H1 (cell line): ENCODE data around the gene OPCML. TPM values are rescaled to one million over a fixed set of nuclear protein-coding genes. Genes with fewer than 3 reads are reported as not detected.

Source experiments
- CTCF ChIA-PET: fragments of 300-600 bp; sonication (Branson Sonifier 250); formaldehyde crosslinking; loops from one replicate; lab custom pipeline; 2021; ENCODE audit not compliant: partially characterized antibody; lab: Charles Lee
- POLR2A ChIA-PET: fragments of 300-600 bp; sonication (Branson Sonifier 250); formaldehyde crosslinking; loops from one replicate; lab custom pipeline; 2021; ENCODE audit warnings: inconsistent platforms; ENCODE audit not compliant: partially characterized antibody; lab: Charles Lee
- DNase-seq, 2 experiments: peaks; one replicate each; pipeline versions ENCODE4 v3.0.0 to v3.0.0-alpha.2; 2010 to 2022; ENCODE audit warnings: low spot score in 2 of 2, low read depth in 1 of 2, mixed read lengths in 1 of 2
- FAIRE-seq: peaks from 2 replicates; lab custom pipeline; 2011; peaks lifted over from hg19 to GRCh38; lab: Jason Lieb, UNC
- H2AFZ ChIP-seq: 2 replicates; pipeline ENCODE4 v1.8.1; 2012; ENCODE audit warnings: low read length, inconsistent platforms
- H2AK5ac ChIP-seq: 2 replicates; pipeline ENCODE4 v1.6.1; 2013; ENCODE audit warnings: low read depth, low read length
- H2BK120ac ChIP-seq: replicated peaks from 2 replicates; pipeline ENCODE3; 2013; ENCODE audit warnings: low read depth, low read length, inconsistent platforms
- H2BK12ac ChIP-seq: 2 replicates; pipeline ENCODE4 v1.6.1; 2013; ENCODE audit warnings: low read depth, low read length
- H2BK15ac ChIP-seq: 2 replicates; pipeline ENCODE4 v1.6.1; 2013; ENCODE audit warnings: low read length
- H2BK20ac ChIP-seq: 2 replicates; pipeline ENCODE4 v1.6.1; 2013; ENCODE audit warnings: low read length
- H2BK5ac ChIP-seq: 2 replicates; pipeline ENCODE4 v1.6.1; 2013; ENCODE audit warnings: low read depth, low read length
- H3K14ac ChIP-seq: 2 replicates; pipeline ENCODE4 v1.6.1; 2013; ENCODE audit warnings: inconsistent platforms; ENCODE audit not compliant: insufficient read length
- H3K18ac ChIP-seq: 2 replicates; pipeline ENCODE4 v1.6.1; 2013; ENCODE audit warnings: low read length; ENCODE audit errors: extremely low read depth
- H3K23ac ChIP-seq: 2 replicates; pipeline ENCODE4 v1.6.1; 2013; ENCODE audit warnings: inconsistent platforms; ENCODE audit not compliant: insufficient read length
- H3K23me2 ChIP-seq: 2 replicates; pipeline ENCODE4 v1.6.1; 2013; ENCODE audit warnings: low read depth, low read length
- H3K27ac ChIP-seq: 2 replicates; pipeline ENCODE4 v1.6.1; 2011; ENCODE audit warnings: low read depth, low read length, inconsistent platforms
- H3K27me3 ChIP-seq, 4 experiments: replicated peaks in 1 of 4; 1 replicate in 1 of 4; 2 replicates in 3 of 4; pipeline versions ENCODE4 v1.6.1 to v1.8.1; 2011 to 2013; ENCODE audit warnings: low read length in 3 of 4, mild to moderate bottlenecking in 3 of 4, inconsistent platforms in 2 of 4, mixed read lengths in 2 of 4, moderate library complexity in 1 of 4; ENCODE audit not compliant: control insufficient read depth in 3 of 4, insufficient read depth in 3 of 4; ENCODE audit errors: extremely low read depth in 1 of 4
- H3K36me3 ChIP-seq, 4 experiments: 2 replicates each; pipeline versions ENCODE4 v1.6.1 to v1.8.1; 2011 to 2013; ENCODE audit warnings: mild to moderate bottlenecking in 4 of 4, low read length in 3 of 4, moderate library complexity in 2 of 4, control low read depth in 1 of 4, inconsistent platforms in 1 of 4; ENCODE audit not compliant: insufficient read depth in 4 of 4, control insufficient read depth in 2 of 4
- H3K4ac ChIP-seq: replicated peaks from 2 replicates; pipeline ENCODE3; 2013; ENCODE audit warnings: low read length, low read depth, mixed read lengths, inconsistent platforms; ENCODE audit not compliant: insufficient read length
- H3K4me1 ChIP-seq, 4 experiments: replicated peaks in 1 of 4; 1 replicate in 1 of 4; 2 replicates in 3 of 4; pipeline versions ENCODE4 v1.6.1 to v1.8.1; 2011 to 2013; ENCODE audit warnings: low read length in 3 of 4, inconsistent platforms in 2 of 4, mixed read lengths in 1 of 4; ENCODE audit not compliant: insufficient read depth in 4 of 4, control insufficient read depth in 3 of 4
- H3K4me2 ChIP-seq, 2 experiments: 2 replicates each; pipeline versions ENCODE4 v1.6.1 to v1.8.1; 2011 to 2013; ENCODE audit warnings: low read depth in 2 of 2, low read length in 2 of 2, control low read depth in 1 of 2, inconsistent platforms in 1 of 2, mild to moderate bottlenecking in 1 of 2; ENCODE audit not compliant: insufficient read depth in 1 of 2
- H3K4me3 ChIP-seq, 4 experiments: fragments of 200-600, 300-600 bp in 1 of 4; sonication (generic), shearing (Covaris generic), sonication (Bioruptor Twin) in 1 of 4; 2 replicates each; pipeline versions ENCODE4 v1.5.1 to v1.8.1; 2011 to 2016; ENCODE audit warnings: low read length in 4 of 4, low read depth in 3 of 4, control low read depth in 2 of 4, inconsistent platforms in 2 of 4, mild to moderate bottlenecking in 2 of 4, mixed read lengths in 1 of 4, moderate library complexity in 1 of 4; ENCODE audit not compliant: insufficient read depth in 2 of 4; ENCODE audit errors: extremely low read depth in 1 of 4
- H3K56ac ChIP-seq: replicated peaks from 2 replicates; pipeline ENCODE3; 2013; ENCODE audit warnings: low read depth, mild to moderate bottlenecking, mixed read lengths, low read length, inconsistent platforms; ENCODE audit not compliant: insufficient read length
- H3K79me1 ChIP-seq: 2 replicates; pipeline ENCODE4 v1.6.1; 2013; ENCODE audit warnings: low read depth, low read length, control low read depth
- H3K79me2 ChIP-seq, 2 experiments: 2 replicates each; pipeline versions ENCODE4 v1.6.1 to v1.8.1; 2012 to 2013; ENCODE audit warnings: low read length in 2 of 2, mild to moderate bottlenecking in 2 of 2, inconsistent platforms in 1 of 2; ENCODE audit not compliant: insufficient read depth in 2 of 2, control insufficient read depth in 1 of 2
- H3K9ac ChIP-seq, 4 experiments: replicated peaks in 1 of 4; 1 replicate in 1 of 4; 2 replicates in 3 of 4; pipeline versions ENCODE4 v1.6.1 to v1.8.1; 2011 to 2013; ENCODE audit warnings: low read depth in 3 of 4, low read length in 3 of 4, control low read depth in 2 of 4, mild to moderate bottlenecking in 2 of 4, moderate library complexity in 2 of 4, inconsistent platforms in 1 of 4; ENCODE audit errors: extremely low read depth in 1 of 4
- H3K9me3 ChIP-seq, 2 experiments: 2 replicates each; pipeline versions ENCODE4 v1.6.1 to v1.8.1; 2012 to 2013; ENCODE audit warnings: mild to moderate bottlenecking in 2 of 2, moderate library complexity in 2 of 2, control low read depth in 1 of 2, inconsistent platforms in 1 of 2, low read depth in 1 of 2, low read length in 1 of 2, mixed read lengths in 1 of 2; ENCODE audit not compliant: insufficient read depth in 2 of 2
- H4K20me1 ChIP-seq, 2 experiments: replicated peaks in 1 of 2; 2 replicates each; pipeline versions ENCODE3 to v1.8.1; 2011 to 2013; ENCODE audit warnings: inconsistent platforms in 2 of 2, low read length in 2 of 2, mild to moderate bottlenecking in 1 of 2; ENCODE audit not compliant: insufficient read depth in 2 of 2, control insufficient read depth in 1 of 2
- H4K5ac ChIP-seq: 2 replicates; pipeline ENCODE4 v1.6.1; 2013; ENCODE audit warnings: low read length, low read depth, mixed read lengths, inconsistent platforms; ENCODE audit not compliant: insufficient read length
- H4K8ac ChIP-seq: 2 replicates; pipeline ENCODE4 v1.8.0; 2013; ENCODE audit warnings: mild to moderate bottlenecking, moderate library complexity, low read length, inconsistent platforms; ENCODE audit not compliant: insufficient read depth; ENCODE audit errors: extremely low read depth
- H4K91ac ChIP-seq: replicated peaks from 2 replicates; pipeline ENCODE3; 2013; ENCODE audit warnings: low read length, mixed read lengths, inconsistent platforms; ENCODE audit not compliant: insufficient read length
- JUN ChIP-seq: IDR thresholded peaks from 2 replicates; pipeline ENCODE4 v1.6.1; 2011; ENCODE audit warnings: low read depth, mild to moderate bottlenecking, improper control_type of control experiment, low read length
- NRF1 ChIP-seq: IDR thresholded peaks from 2 replicates; pipeline ENCODE4 v1.6.1; 2011; ENCODE audit warnings: mild to moderate bottlenecking, low read depth, low read length, improper control_type of control experiment
- RBBP5 ChIP-seq: IDR thresholded peaks from 2 replicates; pipeline ENCODE4 v1.7.1; 2012; ENCODE audit warnings: low read depth, mild to moderate bottlenecking, inconsistent platforms, low read length, moderate library complexity, borderline replicate concordance
- RNF2 ChIP-seq: fragments of 200-900, 300-1000 bp; sonication (generic); IDR thresholded peaks from 2 replicates; pipeline ENCODE4 v1.7.1; 2016; ENCODE audit warnings: borderline replicate concordance, low read depth, mild to moderate bottlenecking, antibody characterized with exemption, low read length; ENCODE audit not compliant: poor library complexity, severe bottlenecking; ENCODE audit errors: missing control alignments
- SIX5 ChIP-seq: IDR thresholded peaks from 2 replicates; pipeline ENCODE4 v1.6.1; 2011; ENCODE audit warnings: mild to moderate bottlenecking, low read depth, low read length
- TCF12 ChIP-seq: IDR thresholded peaks from 2 replicates; pipeline ENCODE4 v1.6.1; 2011; ENCODE audit warnings: low read depth, mild to moderate bottlenecking, low read length
- USF2 ChIP-seq: IDR thresholded peaks from 2 replicates; pipeline ENCODE4 v1.6.1; 2011; ENCODE audit warnings: low read length, improper control_type of control experiment
- WGBS, 2 experiments: shearing (Covaris generic) in 1 of 2; methylation state at CpG; one replicate each; pipeline versions ENCODE4 v1.1.6 to v1.1.7; 2013 to 2015; ENCODE audit warnings: low lambda C conversion rate in 2 of 2, mixed read lengths in 2 of 2, inconsistent platforms in 1 of 2, low coverage in 1 of 2, missing lambda C conversion rate in 1 of 2; ENCODE audit not compliant: insufficient replicate concordance in 2 of 2, insufficient coverage in 1 of 2, insufficient read length in 1 of 2; ENCODE audit errors: extremely low coverage in 1 of 2, missing lambda C conversion rate in 1 of 2; 5-methylcytosine and 5-hydroxymethylcytosine counted together
- polyA plus RNA-seq, 7 experiments: library from polyadenylated mRNA; depleted of rRNA in 3 of 7; stranded (reverse) in 5 of 7; unstranded in 2 of 7; fragments of >200 nt in 5 of 7; fragments of 200-250 nt in 2 of 7; gene quantifications; 1 replicate in 5 of 7; 2 replicates in 1 of 7; 4 replicates in 1 of 7; pipeline versions ENCODE4 v1.2.1 to v1.2.3, GENCODE V29; 2011 to 2013; ENCODE audit warnings: missing spikeins in 2 of 7, mixed read lengths in 2 of 7
- total RNA-seq: library from RNA; stranded (reverse); fragmentation: NEBNext Ultra II Directional; extraction: Animal tissue kit (Norgen Biotek cat#: 25700); gene quantifications from 2 replicates; pipeline ENCODE4 v1.2.1, GENCODE V29; 2021

Gene OPCML
- total and polyA plus RNA-seq, 2 of the 8 experiments (the other 6 are each of a cell fraction or from before 2014, with no cell fraction given) = 2.3 to 3.1 TPM

- Histone ChIP-seq H3K9ac (no peak overlapping the region), H2BK12ac (no peak overlapping the region), H3K27me3 (no peaks in the 10 kb centered on the region), H3K56ac (no peak overlapping the region), H3K18ac (no peak overlapping the region), H3K79me1 (no peaks in the 10 kb centered on the region), H3K14ac (no peak overlapping the region), H4K20me1 (no peaks in the 10 kb centered on the region), H4K5ac (no peak overlapping the region), H2BK120ac (no peak overlapping the region), H2AFZ (no peak overlapping the region), H4K91ac (no peak overlapping the region), H3K4me2 (no peak overlapping the region), H4K8ac (no peak overlapping the region), H3K4me3 (no peak overlapping the region), H2BK15ac (no peak overlapping the region), H3K79me2 (no peaks in the 10 kb centered on the region), H3K4ac (no peak overlapping the region), H3K27ac (no peak overlapping the region), H3K9me3 (0 out of 4 replicates have a peak, but pooled peaks cover 0 to 3% of the 10 kb centered on the region in 2 experiments), H3K23ac (no peak overlapping the region), H2BK20ac (no peak overlapping the region), H2AK5ac (no peak overlapping the region), H2BK5ac (no peak overlapping the region), H3K23me2 (no peaks in the 10 kb centered on the region), H3K36me3 (no peaks in the 10 kb centered on the region), H3K4me1 (no peaks in the 10 kb centered on the region)
- 87% methylated on average over 1 of the region's 1 CpG; no CpG with 5 or more reads in 1 of the 2 experiments for WGBS, 2 experiments
- ChIA-PET CTCF (interaction anchor here (0.6 to 1.2 kb wide), 3 partner anchors 11 to 211 kb away, joined by 3 to 4 read pairs (median 4); no protein-coding TSS in a partner anchor), POLR2A (interaction anchor here (0.6 kb wide), 1 partner anchor 206 kb away, joined by 3 read pairs; no protein-coding TSS in a partner anchor)
- DNase-seq (no peak), FAIRE-seq (no peak)
- no peak for TF ChIP-seq TCF12
- no peak for TF ChIP-seq JUN
- TF ChIP-seq USF2 = no peak
- no peak for TF ChIP-seq NRF1
- no peak for TF ChIP-seq RBBP5
- no peak for TF ChIP-seq SIX5
- no peak for TF ChIP-seq RNF2
Measured at GRCh38 chr11:132745306-132745705, 787.0 kb downstream of the OPCML start.
